ENCODE measurements around the gene GRK5.

GRK5 gene

DNA sequence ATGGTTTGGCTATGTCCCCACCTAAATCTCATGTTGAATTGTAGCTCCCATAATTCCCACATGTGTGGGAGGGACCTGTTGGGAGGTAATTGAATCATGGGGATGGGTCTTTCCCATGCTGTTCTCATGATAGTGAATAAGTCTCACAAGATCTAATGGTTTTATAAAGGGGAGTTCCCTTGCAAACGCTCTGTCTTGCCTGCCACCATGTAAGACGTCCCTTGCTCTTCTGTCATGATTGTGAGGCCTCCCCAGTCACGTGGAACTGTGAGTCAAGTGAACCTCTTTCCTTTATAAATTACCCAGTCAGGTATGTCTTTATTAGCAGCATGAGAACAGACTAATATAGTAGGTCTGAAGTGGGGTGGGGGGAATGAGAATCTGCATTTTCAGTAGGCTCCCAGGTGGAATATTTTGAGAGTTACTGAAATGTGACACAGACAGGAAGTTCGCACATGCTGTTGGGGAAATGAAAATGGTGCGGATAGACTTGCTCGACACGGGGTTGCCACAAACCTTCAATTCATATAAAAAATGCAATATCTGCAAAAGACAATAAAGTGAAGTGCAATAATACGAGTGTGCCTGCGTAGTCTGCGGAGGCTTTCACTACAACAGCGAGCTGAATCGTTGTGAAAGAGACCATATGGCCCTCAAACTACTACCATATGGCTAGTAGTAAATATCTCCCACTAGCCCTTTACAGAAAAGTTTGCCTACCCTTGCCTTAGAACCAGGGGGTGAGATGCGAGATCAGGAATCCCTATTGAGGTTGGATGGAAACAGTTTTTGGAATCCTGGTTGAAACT lies 166.1 kb downstream of the GRK5 start:
- in situ Hi-C loops (cut with MboI; ENCODE audit: low sequenced_read_pairs), result no loop called here

DNA sequence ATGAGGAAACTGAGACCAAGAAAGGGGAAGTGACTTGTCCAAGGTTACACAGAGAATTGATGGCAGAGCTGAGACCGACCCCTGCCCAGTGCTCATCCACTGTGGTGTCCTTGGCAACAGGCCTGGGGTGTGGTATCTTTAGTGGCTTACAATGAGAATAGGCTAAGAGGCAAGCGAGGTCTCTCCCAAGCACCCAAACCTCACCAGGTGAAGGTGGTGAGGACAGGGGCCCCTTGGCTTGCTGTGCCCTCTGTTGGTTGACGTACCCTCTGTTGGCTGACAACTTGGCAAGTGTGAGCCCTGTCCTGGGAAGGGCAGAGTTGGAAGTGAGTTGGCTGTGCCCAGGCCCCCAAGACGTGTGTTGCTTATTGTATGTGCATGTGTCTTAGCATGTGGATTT lies 166.9 kb downstream of the GRK5 start:
- in situ Hi-C loops (cut with MboI; ENCODE audit: low sequenced_read_pairs), result no loop called here

DNA sequence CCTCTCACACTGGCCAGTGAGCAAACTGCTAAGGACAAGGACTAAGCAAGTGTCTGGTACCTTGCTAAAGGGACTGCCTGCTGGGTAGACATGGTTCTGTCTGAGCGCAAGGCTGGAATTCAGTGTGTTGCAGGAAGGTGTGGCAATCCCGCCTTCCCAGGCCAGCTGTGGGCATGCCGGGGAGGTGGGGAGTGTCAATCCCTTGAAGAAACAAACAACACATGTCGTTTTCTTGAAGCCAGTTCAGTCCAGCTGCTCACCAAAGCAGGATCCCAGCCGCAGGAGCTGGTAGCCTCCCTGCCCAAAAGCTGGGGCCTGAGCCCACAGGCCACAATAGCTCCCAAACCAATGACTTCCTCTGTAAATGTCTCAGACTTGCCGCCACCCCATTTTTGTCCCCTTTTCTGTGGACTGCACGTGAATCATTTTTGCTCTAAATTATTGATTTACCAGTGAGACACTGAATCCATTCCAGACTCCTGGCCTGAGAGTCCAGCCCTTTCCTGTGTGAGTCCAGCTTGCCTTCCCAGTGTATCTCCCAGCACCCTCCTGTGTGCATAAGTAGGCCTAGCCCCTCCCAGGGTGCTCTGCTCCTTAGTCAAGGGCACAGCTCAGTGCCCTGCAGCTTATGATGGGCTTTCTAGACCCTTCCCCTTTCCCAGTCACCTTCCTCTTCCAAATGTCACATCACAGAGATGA lies 168.4 kb downstream of the GRK5 start:
- in situ Hi-C loops (cut with MboI; ENCODE audit: low sequenced_read_pairs), result no loop called here

DNA sequence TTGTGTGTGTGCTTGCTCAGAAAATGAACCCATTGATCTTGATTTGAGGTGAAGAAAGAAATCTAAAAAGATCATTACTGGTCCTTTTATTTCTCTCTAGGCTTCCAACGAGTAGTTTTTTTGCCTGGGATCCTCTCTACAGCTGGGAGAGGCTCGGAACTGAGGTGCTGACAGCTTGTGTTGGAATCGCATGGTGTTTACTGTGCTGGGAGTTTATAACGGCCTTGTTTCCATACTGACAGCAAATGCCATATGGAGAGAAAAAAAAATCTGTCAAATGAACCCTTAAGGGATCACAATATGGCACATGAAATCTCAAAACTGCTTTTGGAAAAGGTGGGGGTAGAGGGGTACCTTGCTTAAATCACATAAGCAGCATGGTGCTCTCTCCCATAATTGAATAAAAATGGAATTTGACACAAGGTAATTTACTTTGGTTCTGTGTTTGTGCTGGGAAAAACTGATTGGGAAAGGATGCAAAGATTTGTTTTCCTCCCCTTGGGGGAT lies 170.1 kb downstream of the GRK5 start:
- in situ Hi-C loops (cut with MboI; ENCODE audit: low sequenced_read_pairs), result no loop called here

DNA sequence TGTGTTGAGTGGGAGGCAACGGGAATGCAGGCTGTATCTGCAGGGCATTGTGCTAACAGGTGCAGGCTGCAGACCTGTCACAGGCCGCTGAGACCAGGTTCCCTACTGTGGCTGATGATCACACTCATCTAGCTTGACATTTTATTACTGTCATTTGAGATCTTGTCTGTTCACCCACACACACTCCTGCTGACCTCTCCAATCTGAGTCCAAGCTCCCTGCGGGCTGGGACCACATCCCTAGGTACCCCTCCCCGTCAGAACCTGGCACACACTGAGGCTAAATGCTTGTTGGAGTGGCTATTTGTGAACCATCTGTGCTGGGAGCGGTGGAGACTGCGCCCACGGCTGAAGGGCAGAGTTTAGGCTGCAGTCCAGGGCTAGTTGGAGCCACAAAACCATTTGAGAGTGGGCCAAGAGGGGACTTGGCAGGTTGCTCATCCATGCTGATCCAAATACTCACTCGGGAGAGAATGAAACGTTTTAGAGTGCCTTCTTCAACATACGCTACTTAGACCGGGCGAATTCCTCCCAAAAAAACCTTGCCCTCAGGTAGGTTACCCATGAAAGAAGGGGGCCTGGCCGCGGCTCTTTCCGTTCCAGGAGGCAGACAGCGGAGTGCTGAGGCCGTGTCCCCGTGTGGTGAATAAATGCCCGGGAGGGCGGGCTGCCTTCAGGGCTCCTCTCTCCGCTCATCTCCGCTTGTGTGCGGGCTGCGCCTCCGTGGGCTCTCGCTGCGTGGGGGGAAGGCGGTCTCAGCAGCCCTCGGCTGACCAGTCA lies 170.8 kb downstream of the GRK5 start:
- in situ Hi-C loops (cut with MboI; ENCODE audit: low sequenced_read_pairs), result no loop called here

DNA sequence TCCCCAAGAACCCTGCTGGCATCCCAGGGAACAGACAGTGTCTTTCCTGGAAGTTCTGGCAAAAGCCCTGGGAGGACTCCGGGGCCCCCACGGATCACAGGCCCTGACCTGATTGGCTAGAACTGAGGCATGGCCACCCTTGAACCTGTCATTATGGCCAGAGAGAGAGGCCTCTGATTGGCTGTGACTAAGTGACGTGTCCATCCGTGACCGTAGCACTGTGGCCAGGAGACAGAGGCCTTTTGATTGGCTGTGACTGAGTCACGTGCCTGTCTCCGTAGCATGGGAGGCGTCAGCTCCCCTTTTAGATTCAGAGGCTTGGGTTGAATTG lies 171.3 kb downstream of the GRK5 start:
- in situ Hi-C loops (cut with MboI; ENCODE audit: low sequenced_read_pairs), result no loop called here

DNA sequence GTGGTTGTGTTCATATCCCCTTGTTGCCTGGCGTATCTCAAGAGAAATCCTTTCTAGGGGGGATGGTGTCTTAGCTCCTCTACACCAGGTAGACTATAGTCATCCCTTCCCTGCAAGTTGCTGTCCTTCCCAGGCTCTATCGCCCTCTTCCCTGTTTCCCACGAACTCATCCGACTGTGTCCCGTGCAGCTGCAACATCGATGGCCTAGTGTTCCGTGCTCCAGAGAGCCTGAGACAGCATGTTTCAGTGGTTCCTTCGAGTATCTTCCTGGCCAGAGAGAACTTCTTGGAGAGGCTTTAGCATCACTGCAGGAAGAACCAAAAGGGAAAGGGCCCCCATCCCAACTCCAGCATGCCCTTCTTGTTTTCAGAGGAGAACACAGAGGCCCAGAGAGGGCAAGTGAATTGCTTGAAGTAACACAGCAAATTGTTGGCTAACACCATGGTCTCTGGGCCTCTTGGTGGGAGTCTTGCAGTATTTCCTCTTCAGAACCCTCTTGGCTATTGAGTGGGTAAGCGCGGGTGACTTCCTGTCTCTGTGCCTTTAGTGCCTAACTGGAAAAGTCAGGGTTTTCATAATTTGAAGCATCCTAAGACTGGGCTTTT lies 172.2 kb downstream of the GRK5 start:
- in situ Hi-C loops (cut with MboI; ENCODE audit: low sequenced_read_pairs), result no loop called here

DNA sequence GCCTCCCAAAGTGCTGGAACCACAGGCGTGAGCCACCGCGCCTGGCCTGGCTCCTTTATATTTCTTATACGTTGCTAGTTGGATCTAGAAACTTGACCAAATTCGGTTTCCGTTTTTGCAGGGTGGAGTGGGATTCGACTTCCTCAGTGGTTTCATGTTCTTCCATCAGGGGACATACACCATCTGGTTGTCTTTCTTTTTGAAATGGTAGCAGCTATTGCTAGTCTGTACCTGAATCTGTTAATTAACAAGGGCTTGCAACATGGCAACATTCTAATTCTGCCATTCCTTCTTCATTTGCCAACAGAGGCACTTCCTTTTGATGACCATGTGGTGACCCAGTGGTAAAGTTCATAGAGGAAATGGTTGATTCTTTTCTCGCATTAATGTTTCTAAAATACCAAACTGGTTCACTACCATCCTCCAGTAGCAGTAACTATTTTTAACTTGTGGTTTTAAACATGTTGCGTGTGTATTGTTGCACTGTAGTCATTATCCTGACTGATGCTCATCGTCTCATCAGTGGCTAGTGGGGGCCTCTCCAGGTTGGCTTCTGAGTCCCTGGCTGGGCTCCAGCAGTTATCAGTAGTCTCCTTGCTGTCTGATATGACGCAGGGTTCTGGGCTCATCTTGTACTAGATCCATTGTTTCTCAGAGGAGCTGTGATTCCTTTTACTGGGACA lies 175.9 kb downstream of the GRK5 start:
- in situ Hi-C loops (cut with MboI; ENCODE audit: low sequenced_read_pairs), result no loop called here

DNA sequence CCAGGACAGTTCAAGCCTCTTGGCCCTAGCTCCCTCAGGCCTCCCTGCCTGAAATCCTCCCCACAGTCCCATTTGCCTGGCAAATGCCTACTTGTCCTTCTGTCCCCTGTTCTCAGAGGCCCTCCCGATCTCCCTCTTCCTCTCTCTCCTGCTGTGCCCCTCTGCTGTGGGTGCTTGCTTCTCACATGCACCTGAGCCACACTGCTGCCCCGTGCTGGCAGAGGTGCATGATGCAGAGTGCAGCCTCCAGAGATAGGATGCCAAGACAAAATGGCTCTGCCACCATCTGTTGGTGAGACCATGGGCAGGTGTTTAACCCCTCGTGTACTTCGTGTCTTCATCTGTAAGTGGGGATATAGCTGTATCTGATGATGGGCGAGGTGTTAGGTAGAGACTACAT lies 176.8 kb downstream of the GRK5 start:
- in situ Hi-C loops (cut with MboI; ENCODE audit: low sequenced_read_pairs), result no loop called here

DNA sequence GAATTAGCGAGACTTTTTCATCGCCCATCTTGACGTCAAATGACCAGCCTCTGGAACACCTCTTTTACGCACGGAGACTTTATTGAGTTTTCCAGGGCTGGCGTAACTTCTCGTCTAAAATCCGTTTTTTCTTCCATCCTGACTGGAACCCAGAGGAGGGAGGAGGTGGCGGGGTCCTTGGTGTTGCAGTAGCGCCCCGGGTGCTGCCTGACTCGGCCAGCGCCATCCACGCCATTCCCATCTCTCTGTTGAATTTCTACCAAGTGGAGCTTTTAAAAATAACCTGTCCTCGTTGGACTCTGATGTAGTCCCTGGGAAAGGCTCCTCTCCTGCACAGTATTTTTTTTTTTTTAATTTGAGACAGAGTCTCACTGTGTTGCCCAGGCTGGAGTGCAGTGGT lies 179.3 kb downstream of the GRK5 start:
- in situ Hi-C loops (cut with MboI; ENCODE audit: low sequenced_read_pairs), result no loop called here

DNA sequence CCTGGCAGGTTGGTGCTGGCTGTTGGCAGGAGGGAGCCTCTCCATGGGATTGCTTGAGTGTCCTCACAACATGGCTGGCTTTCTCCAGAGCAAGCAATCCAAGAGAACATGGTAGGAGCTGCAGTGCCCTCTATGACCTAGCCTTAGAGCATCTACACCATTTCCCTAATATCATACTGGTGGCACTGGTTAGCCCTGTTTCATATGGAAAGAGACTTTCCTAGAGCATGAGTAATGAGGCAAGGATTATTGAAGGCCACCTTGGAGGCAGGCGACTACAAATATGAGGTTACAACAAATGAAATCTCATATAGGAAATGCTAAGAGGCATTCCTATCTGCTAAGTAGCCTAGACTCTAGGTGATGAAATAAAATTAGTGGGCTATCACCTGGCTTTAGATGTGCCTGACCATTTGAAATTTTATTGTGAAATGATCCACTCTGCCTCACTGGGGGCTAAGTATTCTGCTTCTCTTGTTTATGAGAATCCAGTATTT lies 181.5 kb downstream of the GRK5 start:
- in situ Hi-C loops (cut with MboI; ENCODE audit: low sequenced_read_pairs), result no loop called here

DNA sequence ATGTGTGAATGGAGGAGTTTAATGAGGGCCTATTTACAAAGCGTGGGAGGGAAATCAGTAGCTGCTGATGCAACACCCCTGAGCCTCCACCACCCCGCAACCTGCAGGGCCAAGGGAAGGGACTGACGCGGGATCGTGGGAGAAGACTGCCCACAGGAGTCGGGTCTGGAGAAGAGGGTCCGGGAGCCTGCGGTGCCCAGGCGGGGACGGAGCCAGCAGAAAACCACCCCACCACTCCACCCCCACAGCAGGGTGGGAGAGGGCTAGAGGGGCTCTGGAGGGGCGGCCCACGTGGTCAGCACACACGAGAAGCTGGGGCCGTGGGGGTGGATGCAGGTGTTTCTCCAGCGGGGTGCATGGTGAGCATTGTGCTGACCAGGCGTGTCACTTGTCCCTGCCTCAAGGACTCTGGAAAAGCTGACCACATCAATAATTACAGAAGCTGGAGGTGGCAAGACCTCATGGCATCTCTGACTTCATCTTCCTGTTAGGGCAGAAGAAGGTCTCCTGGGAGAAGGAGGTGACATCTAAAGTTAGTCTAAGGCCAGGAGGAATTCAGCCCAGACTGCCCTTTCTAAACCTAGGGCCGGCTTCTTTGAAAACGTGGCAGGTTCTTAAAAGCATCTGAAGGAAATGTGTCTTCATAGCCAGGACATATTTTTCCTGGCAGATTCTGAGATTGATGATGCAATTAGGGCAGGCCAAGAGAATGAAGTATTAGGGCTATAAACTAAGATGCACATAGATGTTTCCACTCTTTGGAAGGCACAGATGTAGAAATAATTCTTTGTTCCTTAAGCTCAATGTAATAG lies 184.3 kb downstream of the GRK5 start:
- in situ Hi-C loops (cut with MboI; ENCODE audit: low sequenced_read_pairs), result no loop called here

DNA sequence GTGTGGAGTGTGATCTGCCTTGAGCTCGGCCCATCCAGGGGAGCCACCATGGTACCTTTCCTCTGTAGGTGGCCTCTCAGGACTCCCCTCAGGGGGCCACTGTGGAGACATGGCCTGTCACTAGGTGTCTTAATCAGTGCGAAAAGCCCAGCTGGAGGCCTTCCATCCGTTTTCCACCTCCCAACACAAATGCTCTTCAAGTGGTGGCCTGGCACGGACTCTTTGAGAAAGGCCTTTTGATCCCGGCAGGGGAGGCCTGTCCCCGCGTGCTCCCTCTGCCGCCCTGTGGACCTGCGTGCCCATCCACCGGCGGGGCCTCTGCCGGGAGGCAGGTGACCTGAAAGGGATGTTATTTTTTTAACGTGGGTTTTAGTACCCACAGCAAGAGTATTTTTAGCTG lies 185.6 kb downstream of the GRK5 start:
- in situ Hi-C loops (cut with MboI; ENCODE audit: low sequenced_read_pairs), result no loop called here

DNA sequence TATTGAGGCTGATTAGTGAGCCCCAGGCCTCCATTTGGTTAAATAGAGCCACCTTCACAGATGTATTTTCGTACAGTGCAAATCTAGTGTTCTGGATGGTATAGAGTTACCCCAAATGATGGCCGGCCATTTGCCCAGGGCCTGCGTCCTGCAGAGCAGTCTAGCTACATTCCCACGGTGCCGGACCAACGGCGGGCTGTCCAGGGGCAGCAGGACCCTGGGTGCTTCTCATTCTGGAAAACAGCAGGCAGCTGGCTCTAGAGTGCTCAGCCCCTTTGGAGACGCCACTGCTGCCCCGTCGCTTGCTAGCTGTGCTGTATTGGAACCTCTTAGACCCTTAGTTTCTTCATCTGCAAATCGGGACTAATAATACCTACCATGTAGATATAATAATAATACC lies 186.1 kb downstream of the GRK5 start:
- in situ Hi-C loops (cut with MboI; ENCODE audit: low sequenced_read_pairs), result no loop called here

DNA sequence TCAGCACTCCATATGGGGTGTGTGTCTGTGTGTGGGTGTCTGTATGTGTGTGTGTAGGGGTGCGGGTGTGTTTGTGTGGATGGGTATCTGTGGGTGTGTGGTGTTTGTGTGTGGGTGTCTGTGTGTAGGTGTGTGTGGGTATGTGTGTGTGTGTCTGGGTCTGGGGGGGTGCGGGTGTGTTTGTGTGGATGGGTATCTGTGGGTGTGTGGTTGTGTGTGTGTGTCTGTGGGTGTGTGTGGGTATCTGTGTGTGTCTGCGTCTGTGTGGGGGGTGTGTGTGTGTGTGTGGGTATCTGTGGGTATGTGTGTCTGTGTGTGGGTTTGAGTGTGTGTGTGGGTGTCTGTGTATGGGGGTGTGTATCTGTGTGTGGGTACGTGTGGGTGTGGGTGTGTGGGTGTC lies 186.5 kb downstream of the GRK5 start:
- in situ Hi-C loops (cut with MboI; ENCODE audit: low sequenced_read_pairs), result no loop called here

DNA sequence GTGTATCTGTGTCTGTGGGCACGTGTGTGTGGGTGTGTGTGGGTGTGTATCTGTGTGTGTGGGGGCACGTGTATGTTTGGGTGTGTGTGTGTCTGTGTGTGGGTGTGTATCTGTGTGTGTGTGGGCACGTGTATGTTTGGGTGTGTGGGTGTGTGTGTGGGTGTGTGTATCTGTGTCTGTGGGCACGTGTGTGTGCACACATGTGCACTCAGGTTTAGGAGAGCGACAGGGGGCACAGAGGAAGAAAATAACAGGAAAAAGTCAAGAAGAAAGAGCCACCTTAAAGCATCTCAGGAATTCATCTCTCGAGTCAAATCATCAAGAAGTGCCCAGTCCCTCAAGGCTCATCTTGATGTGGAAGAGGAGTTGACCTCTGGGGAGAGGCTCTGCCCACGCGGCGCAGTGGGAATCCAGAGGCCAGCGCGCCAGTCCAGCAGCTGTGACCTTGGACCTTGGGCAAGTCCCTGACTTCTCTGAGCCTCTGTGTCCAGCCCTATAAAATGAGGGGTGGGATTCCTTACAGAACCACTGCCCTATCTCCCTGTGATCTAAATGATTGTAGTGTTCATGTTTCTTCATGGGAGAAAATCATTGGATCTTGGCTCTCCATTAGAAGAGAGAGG lies 187.4 kb downstream of the GRK5 start:
- in situ Hi-C loops (cut with MboI; ENCODE audit: low sequenced_read_pairs), result no loop called here

DNA sequence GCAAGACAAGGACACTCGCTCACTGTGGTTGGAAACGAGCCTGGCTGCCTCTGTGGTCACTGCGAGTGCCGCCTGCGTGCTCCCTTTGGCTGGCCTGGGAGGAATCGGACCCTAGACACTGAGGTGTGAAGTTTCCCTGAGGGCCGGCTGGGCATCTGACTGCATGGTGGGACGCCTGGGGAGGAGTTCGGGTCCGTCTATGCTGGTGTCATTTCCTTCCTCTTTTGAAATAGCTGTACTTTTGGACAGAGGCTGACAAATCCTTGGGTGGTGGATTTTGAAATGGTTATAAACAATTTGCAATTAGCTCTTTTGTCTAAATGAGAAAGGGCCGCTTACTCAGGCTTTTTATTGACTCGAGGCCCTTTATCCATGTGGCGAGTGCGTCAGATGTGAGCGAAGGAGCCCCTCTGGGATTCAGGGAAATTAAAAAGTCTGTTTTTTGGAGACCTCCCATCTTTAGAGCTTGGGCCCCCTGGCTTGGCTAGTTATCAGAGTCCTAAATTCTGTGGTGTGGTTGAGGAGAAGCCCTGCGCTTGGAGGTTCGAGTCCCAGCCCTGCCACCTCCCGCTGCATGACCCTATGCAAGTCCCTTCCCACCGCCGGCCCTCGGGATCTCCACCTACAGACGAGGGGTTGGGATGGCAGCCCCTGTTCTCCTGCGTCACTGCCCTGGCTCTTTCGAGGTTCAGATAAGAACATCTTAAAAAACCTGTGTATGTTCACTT lies 188.1 kb downstream of the GRK5 start:
- in situ Hi-C loops (cut with MboI; ENCODE audit: low sequenced_read_pairs), result no loop called here

DNA sequence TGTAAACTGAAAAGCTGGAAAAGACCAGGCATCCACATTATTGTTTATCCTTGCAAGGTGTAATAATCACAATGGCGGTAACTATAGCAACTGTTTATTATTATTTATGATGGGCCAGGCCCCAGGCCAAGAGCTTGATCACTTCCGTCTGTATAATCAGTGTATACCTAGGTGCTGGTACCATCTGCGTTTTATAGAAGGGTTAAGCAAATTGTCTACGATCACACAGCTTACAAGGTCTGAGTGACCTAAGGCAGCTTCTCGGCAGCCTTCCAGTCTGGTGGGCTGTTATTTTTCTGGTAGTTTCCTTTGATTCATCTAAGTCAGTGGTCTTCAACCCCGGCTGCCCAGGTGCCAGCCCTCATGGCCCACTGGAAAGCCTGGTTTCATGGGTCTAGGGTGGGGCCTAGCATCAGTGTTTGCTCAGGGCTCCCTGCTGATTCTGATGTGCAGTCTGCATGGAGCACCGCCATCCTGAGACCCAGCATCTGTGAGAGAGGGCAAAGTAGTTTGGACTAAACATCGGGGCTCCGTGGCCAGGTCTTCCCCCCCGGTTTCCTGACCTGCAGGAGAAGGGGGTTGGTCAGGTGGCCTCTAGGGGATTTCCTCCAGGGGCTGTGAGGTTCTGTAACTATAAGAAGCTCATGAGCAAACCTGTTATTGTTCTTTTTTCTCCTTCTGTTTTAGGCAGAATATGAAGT lies 188.8 kb downstream of the GRK5 start:
- in situ Hi-C loops (cut with MboI; ENCODE audit: low sequenced_read_pairs), result no loop called here

Data from hTERT RPE-1 (cell line).